AG10803 (cell line): Measurements from ENCODE around the gene ULBP2.

Experiments used
- DNase-seq: peaks from one replicate; pipeline ENCODE4 v3.0.0; 2010; ENCODE audit warnings: low read depth
- H3K4me3 ChIP-seq: 2 replicates; pipeline ENCODE4 v1.5.1; 2011; ENCODE audit warnings: mild to moderate bottlenecking, low read length, control low read depth
- TF ChIP-seq, protein P1 (sequence below): conservative IDR thresholded peaks from 2 replicates; pipeline ENCODE4 v1.5.1; 2011; ENCODE audit warnings: mild to moderate bottlenecking, low read length, control low read depth, inconsistent platforms

Gene ULBP2

DNA sequence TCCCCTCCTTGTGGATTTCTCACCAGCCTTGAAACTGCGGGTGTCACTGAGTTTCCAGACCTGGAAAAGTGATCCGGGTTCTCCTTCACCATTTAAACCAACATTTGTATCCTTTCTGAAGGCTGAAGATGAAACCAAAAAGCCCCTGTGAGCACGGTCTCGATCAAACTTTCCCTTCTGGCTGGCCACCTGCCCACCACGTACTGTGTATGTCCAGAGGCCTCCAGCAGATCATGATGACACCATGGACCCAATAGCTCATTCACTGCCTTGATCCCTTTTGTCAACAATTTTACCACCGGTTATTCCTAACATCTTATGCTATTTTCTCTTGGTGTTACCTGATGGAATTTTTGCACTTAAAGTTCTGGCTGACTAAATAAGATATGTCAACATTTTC is 37.5 kb downstream of the ULBP2 start:
- TF ChIP-seq, protein P1, sequence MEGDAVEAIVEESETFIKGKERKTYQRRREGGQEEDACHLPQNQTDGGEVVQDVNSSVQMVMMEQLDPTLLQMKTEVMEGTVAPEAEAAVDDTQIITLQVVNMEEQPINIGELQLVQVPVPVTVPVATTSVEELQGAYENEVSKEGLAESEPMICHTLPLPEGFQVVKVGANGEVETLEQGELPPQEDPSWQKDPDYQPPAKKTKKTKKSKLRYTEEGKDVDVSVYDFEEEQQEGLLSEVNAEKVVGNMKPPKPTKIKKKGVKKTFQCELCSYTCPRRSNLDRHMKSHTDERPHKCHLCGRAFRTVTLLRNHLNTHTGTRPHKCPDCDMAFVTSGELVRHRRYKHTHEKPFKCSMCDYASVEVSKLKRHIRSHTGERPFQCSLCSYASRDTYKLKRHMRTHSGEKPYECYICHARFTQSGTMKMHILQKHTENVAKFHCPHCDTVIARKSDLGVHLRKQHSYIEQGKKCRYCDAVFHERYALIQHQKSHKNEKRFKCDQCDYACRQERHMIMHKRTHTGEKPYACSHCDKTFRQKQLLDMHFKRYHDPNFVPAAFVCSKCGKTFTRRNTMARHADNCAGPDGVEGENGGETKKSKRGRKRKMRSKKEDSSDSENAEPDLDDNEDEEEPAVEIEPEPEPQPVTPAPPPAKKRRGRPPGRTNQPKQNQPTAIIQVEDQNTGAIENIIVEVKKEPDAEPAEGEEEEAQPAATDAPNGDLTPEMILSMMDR = no peak
- DNase-seq = no peak
- H3K4me3 ChIP-seq = no peak overlapping the region

DNA sequence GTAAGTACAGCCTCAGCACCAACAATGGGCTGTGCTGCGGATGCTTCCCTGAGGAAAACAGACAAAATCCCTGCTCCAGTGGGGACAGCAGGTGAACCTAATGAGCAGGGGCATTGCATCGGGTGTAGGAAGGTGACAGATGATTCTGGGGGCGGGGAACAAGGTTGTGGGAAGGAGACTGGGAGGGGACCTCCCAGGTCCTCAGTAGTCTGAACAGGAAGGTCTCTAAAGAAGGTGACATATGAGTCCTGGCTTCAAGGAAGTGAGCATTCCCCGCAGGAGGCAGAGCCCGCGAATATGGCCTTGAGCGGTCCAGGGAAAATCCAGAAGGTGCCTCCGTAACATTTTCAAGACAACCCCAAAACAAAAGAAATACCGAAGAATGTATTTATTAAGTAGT is 41.3 kb downstream of the ULBP2 start:
- DNase-seq = no peak
- TF ChIP-seq, protein P1 = no peak
- no peak overlapping the region for H3K4me3 ChIP-seq

DNA sequence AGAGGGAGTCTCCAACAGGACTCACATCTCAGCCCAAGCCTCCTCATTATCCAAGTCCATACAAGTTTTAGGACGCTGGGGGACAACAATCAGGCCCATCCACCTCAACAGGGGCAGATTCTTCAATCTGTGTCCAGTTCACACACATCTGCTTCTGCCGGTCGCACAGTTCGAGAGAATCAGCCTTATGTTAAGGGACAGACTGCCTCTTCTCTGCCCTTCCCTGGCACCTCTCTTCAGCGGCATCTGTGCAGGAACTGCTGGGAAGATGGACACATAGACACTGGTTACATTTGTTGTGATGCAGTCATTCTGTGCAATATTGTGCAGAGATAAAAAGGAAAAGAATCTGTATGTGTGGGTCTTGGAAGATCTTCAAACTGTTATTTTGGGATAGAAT is 43.0 kb downstream of the ULBP2 start:
- TF ChIP-seq, protein P1 = no peak

DNA sequence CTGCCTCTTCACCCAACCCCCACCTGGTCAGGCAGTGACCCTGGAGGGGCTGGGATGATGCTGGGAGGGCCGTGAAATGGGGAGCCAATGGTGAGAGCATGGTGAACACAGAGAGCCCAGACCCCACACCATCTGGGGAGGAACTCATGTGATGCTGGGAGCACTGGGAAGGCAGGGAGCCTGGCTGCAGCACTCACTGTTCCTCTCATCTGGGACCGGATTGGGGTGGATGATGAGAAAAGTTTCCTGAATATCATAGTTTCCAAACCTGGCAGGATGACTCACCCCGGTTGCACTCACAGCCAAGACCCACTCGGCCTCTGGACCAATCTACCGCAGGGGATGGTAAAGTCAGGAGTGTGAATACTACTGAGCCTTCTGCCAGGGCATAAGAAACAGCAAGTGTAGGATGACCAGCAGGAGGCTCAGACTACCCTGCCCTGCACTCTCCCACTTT is 43.7 kb downstream of the ULBP2 start:
- TF ChIP-seq, protein P1 = no peak; the same call in 1 of the 2 replicates
- DNase-seq = no peak
- no peak overlapping the region for H3K4me3 ChIP-seq

More for the DNA sequence above, 43.0 kb downstream of the ULBP2 start:
- DNase-seq = no peak
- no peak overlapping the region for H3K4me3 ChIP-seq

DNA sequence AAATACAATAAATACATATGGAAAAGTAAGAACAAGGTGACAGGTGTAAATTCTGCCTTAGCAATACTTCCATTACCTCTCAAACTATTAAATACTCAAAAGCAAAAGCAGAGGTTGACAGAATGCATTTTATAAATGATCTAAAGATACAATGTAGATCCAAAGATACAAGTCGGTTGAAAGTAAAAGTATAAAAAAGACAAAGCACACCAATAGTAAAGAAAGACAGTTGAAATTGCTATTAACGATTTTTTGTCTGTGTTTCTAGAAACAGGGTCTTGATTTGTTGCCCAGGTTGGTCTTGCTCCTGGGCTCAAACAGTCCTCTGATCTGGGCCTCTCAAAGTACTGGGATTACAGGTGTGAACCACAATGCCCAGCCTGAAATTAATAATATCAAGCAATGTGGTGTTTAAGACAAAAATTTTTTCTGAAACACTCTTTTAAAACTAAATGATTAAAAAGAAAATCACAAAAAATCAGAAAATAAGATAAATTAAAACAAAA is 45.8 kb downstream of the ULBP2 start:
- DNase-seq = no peak
- TF ChIP-seq, protein P1 = no peak
- no peak overlapping the region for H3K4me3 ChIP-seq

DNA sequence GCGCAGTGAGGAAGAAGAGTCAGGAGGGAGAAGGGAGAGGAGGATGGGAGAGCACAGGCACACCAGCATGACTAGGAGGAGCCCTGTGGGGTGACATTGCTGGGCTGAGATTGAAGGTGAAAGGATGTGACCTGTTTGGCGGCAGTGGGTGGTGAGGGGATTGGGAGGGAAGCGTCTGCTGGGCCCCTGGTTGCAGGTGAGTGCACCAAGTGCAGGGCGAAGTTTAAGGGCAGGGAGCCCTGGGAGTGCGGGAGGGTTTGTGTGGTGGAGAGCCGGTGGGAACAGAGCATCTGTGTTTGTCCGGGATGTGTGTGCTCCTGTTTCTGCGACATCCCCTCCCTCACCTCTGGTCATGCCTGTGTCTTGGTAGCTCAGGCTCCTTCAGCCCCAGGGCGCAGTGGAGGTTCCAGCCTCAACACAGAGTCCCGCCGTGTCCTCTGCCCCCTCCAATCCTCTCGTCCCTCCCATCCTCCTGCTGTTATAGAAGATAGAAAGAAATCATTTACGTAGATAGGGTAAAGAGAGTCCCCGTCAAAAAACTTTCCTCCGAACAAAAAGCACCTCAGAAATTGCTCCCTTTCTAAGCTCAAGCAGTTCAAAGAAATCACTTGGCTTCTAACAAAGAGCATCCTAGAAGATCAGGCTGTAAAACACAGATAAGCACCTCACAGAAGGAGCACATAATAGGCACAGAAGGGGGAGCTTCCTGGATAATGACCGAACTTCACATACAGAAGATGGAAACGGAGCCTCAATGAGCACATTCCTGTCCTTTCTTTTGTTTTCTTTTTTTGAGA is 46.9 kb downstream of the ULBP2 start:
- no peak for DNase-seq
- TF ChIP-seq, protein P1 = no peak
- H3K4me3 ChIP-seq = no peak overlapping the region

DNA sequence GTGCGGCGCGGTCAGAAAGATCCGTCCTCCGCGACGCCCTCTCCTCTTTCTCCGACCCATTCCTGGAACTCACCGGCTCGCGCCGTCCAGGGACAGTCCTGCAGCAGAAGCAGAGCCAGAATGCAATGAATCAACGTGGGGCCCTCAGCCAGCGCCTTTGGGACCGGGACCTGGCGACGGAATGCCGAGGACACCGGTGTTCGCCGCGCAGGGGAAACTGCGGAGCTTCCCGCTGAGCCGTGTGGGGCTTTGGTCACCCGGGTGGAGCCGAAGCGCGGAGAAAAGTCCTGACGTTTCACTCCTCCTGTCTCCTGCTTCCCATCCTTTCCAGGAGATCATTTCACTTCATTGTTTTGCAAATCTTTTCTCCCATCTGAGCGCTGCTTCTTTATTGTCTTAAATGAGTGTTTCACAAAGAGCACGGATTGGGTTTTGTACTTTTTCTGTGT is 48.4 kb downstream of the ULBP2 start:
- DNase-seq = no peak
- TF ChIP-seq, protein P1 = no peak
- H3K4me3 ChIP-seq = peak overlapping the region; percentile 36
